ENCODE data around the gene REST. TPM values are rescaled to one million over a fixed set of nuclear protein-coding genes. Genes with fewer than 3 reads are reported as not detected.

The REST gene
- total RNA-seq, 1 donor from 2014 or later: 66.2 TPM

GRCh38 chr4:56999751-57000150, 92.1 kb downstream of the REST start:
- no peak overlapping the region for H3K4me3 Mint-ChIP-seq
- TF ChIP-seq CTCF (conservative IDR thresholded peaks at IDR 0.05): no peak
- no peaks in the 10 kb centered on the region for H3K27me3 Mint-ChIP-seq
- H3K36me3 Mint-ChIP-seq: peaks cover 35% of the 10 kb centered on the region
- no peak overlapping the region for H3K27ac Mint-ChIP-seq
- no peak for DNase-seq (ENCODE audit: extremely low spot score, unreplicated experiment)
- H3K4me1 Mint-ChIP-seq (ENCODE audit: unreplicated experiment): no peaks in the 10 kb centered on the region
- H3K9me3 Mint-ChIP-seq: no peaks in the 10 kb centered on the region

GRCh38 chr4:57013543-57014120, 105.9 kb downstream of the REST start:
- DNase-seq (ENCODE audit: extremely low spot score, unreplicated experiment): no peak
- no peak overlapping the region for H3K4me3 Mint-ChIP-seq
- no peaks in the 10 kb centered on the region for H3K9me3 Mint-ChIP-seq
- no peak overlapping the region for H3K27ac Mint-ChIP-seq
- H3K36me3 Mint-ChIP-seq: peaks cover 43% of the 10 kb centered on the region
- H3K4me1 Mint-ChIP-seq (ENCODE audit: unreplicated experiment): no peaks in the 10 kb centered on the region
- TF ChIP-seq CTCF (conservative IDR thresholded peaks at IDR 0.05): no peak
- H3K27me3 Mint-ChIP-seq: no peaks in the 10 kb centered on the region

Other genes starting within 250 kb of the REST start
- gene HOPX, start 226.6 kb upstream of the REST start, total RNA-seq (ENCODE audit: low replicate concordance): 42.1 and 136 TPM in 2 replicates
- gene SPINK2, start 86.2 kb upstream of the REST start, total RNA-seq (ENCODE audit: low replicate concordance): 0.87 and 4.6 TPM in 2 replicates
- 21.1 and 23.2 TPM in 2 replicates for gene NOA1, start 69.7 kb downstream of the REST start, total RNA-seq (ENCODE audit: low replicate concordance)
- gene POLR2B, start 71.0 kb downstream of the REST start, total RNA-seq (ENCODE audit: low replicate concordance): 95.1 and 117 TPM in 2 replicates
- gene IGFBP7, start 202.5 kb downstream of the REST start, total RNA-seq (ENCODE audit: low replicate concordance): 63.0 and 108 TPM in 2 replicates

Measured in type B pancreatic cell (in vitro differentiated cells).